ENCODE measurements around the gene USP4. TPM values are rescaled to one million over a fixed set of nuclear protein-coding genes. Genes with fewer than 3 reads are reported as not detected.

USP4 gene
- total and polyA plus RNA-seq, 8 donors = 17.7 to 37.1 (median 22.9) TPM

DNA sequence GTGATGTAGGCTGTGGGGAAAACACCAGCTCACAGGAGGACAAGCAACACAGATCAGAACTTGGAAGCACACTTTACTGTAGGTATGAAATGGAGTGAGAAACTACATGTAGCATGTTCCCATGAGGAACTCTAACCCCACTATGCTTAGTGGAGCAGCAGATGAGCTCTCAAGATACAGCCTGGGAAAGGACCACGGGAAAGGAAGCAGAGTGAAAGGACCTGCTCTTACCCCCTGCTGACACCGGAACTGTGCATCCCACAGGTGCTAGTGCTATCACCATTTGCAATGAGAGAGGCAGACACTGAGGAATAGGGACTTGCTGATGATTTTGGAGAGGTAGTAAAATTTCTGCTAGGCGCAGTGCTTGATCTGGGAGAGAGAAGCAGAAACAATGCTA is 28.6 kb downstream of the USP4 start:
- intact Hi-C loops (cut with DNase I) = no loop called here
- TF ChIP-seq, protein P1, sequence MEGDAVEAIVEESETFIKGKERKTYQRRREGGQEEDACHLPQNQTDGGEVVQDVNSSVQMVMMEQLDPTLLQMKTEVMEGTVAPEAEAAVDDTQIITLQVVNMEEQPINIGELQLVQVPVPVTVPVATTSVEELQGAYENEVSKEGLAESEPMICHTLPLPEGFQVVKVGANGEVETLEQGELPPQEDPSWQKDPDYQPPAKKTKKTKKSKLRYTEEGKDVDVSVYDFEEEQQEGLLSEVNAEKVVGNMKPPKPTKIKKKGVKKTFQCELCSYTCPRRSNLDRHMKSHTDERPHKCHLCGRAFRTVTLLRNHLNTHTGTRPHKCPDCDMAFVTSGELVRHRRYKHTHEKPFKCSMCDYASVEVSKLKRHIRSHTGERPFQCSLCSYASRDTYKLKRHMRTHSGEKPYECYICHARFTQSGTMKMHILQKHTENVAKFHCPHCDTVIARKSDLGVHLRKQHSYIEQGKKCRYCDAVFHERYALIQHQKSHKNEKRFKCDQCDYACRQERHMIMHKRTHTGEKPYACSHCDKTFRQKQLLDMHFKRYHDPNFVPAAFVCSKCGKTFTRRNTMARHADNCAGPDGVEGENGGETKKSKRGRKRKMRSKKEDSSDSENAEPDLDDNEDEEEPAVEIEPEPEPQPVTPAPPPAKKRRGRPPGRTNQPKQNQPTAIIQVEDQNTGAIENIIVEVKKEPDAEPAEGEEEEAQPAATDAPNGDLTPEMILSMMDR (IDR thresholded peaks at IDR 0.05) = no peak
- no peak overlapping the region for H3K27ac ChIP-seq
- DNase-seq (no peak), FAIRE-seq (no peak), ATAC-seq (no peak)
- WGBS, 2 donors = 88 to 93% methylated on average over 3 of the region's 3 CpGs
- no peaks in the 10 kb centered on the region for H3K27me3 ChIP-seq
- H3K9me3 ChIP-seq = no peaks in the 10 kb centered on the region
- H3K4me3 ChIP-seq = no peak overlapping the region
- H3K36me3 ChIP-seq = peaks cover 0 to 37% (median 0%) of the 10 kb centered on the region in 3 donors
- H3K4me1 ChIP-seq = no peaks in the 10 kb centered on the region

DNA sequence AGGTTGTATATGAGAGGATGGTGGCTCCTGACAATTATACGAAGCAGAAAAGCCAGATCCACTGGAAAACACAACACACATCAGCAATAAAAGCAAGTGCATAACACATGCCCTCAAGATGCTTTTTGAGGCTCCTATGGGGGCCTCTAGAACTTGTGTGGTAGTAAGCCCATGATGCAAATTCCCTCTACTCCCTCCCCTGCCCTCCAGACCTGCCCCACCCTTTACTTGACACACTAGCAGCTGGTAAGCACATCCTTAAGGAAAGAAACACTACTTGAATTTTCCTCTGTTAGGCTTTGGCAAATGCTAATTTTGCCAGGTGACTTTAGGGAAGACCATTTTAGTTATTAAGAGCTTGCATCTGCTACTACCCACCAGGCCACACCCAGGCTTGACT is 29.2 kb downstream of the USP4 start:
- Histone ChIP-seq H3K9me3 (no peaks in the 10 kb centered on the region), H3K4me1 (no peaks in the 10 kb centered on the region), H3K27ac (no peak overlapping the region), H3K4me3 (no peak overlapping the region), H3K27me3 (no peaks in the 10 kb centered on the region), H3K36me3 (peaks cover 0 to 36% (median 0%) of the 10 kb centered on the region in 3 donors)
- no peak for DNase-seq
- intact Hi-C loops (cut with DNase I) = no loop called here
- 100% methylated on average over 1 of the region's 1 CpG for WGBS, 2 donors
- TF ChIP-seq, protein P1 (IDR thresholded peaks at IDR 0.05) = no peak
- FAIRE-seq = no peak
- ATAC-seq = no peak

DNA sequence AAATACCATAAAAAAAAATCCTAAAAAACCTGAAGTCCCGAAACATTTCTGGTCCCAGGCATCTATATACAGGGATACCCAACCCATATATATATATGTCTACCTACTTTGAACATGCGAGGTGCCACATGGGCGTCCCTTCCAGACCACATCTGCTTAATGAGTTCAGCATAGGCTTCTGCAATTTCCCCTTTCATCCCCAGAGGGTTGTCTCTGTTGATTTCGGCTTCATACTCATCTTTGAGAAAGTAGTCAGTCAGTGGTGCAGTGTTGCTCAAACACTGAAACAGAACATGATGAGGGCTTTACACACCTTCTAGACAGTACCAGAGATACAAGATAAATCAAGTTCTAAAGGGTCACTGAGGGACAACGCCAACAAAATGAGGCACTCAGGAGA is 34.2 kb downstream of the USP4 start:
- FAIRE-seq (no peak), ATAC-seq (no peak), DNase-seq (no peak)
- Histone ChIP-seq H3K36me3 (peaks cover 0 to 56% (median 6%) of the 10 kb centered on the region in 3 donors), H3K4me3 (no peak overlapping the region), H3K27ac (no peak overlapping the region), H3K27me3 (no peaks in the 10 kb centered on the region), H3K4me1 (peaks cover 0 to 5% (median 0%) of the 10 kb centered on the region in 3 donors), H3K9me3 (no peaks in the 10 kb centered on the region)
- 96 to 97% methylated on average over 5 of the region's 5 CpGs for WGBS, 2 donors
- intact Hi-C loops (cut with DNase I) = no loop called here
- TF ChIP-seq, protein P1 (IDR thresholded peaks at IDR 0.05) = no peak

DNA sequence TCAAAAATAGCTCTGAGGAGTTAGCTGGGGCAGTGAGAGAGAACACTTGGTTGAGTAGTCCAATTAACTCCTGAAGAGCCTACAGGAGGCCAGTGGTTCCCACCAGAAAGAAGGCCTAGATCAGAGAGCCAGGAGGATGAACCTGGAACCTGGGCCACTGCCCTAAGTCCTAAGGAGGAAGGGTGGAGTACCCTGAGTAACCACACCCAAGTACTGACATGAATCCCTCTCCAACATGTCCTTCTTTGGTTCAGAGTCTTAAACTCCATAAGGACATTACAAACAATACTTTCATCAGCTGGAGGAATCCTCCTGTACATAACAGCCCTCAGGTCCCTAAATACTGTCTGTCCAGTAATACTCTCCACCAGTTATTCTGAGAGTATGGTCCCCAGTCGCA is 37.2 kb downstream of the USP4 start:
- H3K27ac ChIP-seq = no peak overlapping the region
- 94 to 97% methylated on average over 1 of the region's 1 CpG for WGBS, 2 donors
- no peak for DNase-seq
- H3K27me3 ChIP-seq = no peaks in the 10 kb centered on the region
- H3K4me3 ChIP-seq = no peak overlapping the region
- TF ChIP-seq, protein P1 (IDR thresholded peaks at IDR 0.05) = no peak
- H3K4me1 ChIP-seq = peaks cover 0 to 6% (median 0%) of the 10 kb centered on the region in 3 donors
- peaks cover 0 to 47% (median 18%) of the 10 kb centered on the region in 3 donors for H3K36me3 ChIP-seq
- no peak for FAIRE-seq
- H3K9me3 ChIP-seq = no peaks in the 10 kb centered on the region
- intact Hi-C loops (cut with DNase I) = no loop called here
- ATAC-seq = no peak

DNA sequence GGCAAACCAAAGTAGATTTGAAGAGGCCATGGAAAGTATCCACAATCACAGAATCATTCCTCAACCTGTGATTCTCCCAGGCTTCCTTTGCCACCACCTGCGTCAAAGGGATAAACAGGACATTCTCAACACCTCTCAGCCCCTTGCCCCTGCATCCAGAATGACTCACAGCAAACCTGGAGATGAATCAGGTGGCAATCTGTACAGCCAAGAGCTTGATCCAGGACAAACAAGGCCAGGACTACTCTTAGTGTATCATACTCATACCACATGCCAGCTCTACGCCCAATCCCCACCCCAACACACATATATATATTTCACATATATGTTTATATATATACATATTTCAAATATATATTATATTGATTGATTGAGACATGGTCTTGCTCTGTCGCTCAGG is 39.3 kb downstream of the USP4 start:
- intact Hi-C loops (cut with DNase I) = no loop called here
- H3K9me3 ChIP-seq = no peaks in the 10 kb centered on the region
- H3K27me3 ChIP-seq = no peaks in the 10 kb centered on the region
- TF ChIP-seq, protein P1 (IDR thresholded peaks at IDR 0.05) = no peak
- peaks cover 0 to 6% (median 0%) of the 10 kb centered on the region in 3 donors for H3K4me1 ChIP-seq
- peak in 1 of 6 donors; percentile 13 for DNase-seq
- peak in 2 of 4 donors; percentile 32 to 77 for ATAC-seq
- H3K36me3 ChIP-seq = peaks cover 0 to 46% (median 23%) of the 10 kb centered on the region in 3 donors
- no peak overlapping the region for H3K27ac ChIP-seq
- WGBS, 2 donors = 81 to 86% methylated on average over 3 of the region's 3 CpGs
- no peak overlapping the region for H3K4me3 ChIP-seq
- FAIRE-seq = no peak
